HG03064 (cell line): ENCODE measurements around the gene HRAS.
A peak's percentile ranks its signal among the peaks of the same experiment; 100 is the strongest.

ENCODE experiments used
- ATAC-seq: cut with Tn5 transposase; IDR thresholded peaks from one replicate; pipeline ENCODE4 v1.9.1; 2021; ENCODE audit warnings: low read depth; ENCODE audit not compliant: unreplicated experiment

The HRAS gene

GRCh38 chr11:554428-555226 is 19.3 kb upstream of the HRAS start:
- ATAC-seq = no peak

GRCh38 chr11:553988-554340 is 18.6 kb upstream of the HRAS start:
- no peak for ATAC-seq

GRCh38 chr11:553083-553987 is 18.0 kb upstream of the HRAS start:
- ATAC-seq = no peak

GRCh38 chr11:551596-551995 is 16.2 kb upstream of the HRAS start:
- no peak for ATAC-seq

- ATAC-seq = no peak
Observed at GRCh38 chr11:551131-551530, 15.8 kb upstream of the HRAS start.

- no peak for ATAC-seq
Observed at GRCh38 chr11:550746-551085, 15.3 kb upstream of the HRAS start.

- no peak for ATAC-seq
Observed at GRCh38 chr11:550021-550745, 14.8 kb upstream of the HRAS start.

GRCh38 chr11:548700-549603 is 13.6 kb upstream of the HRAS start:
- ATAC-seq = no peak

GRCh38 chr11:545171-545570 is 9.8 kb upstream of the HRAS start:
- no peak for ATAC-seq

GRCh38 chr11:544817-545166 is 9.4 kb upstream of the HRAS start:
- no peak for ATAC-seq

GRCh38 chr11:541433-541885 is 6.1 kb upstream of the HRAS start:
- ATAC-seq = no peak

GRCh38 chr11:540583-541432 is 5.4 kb upstream of the HRAS start:
- no peak for ATAC-seq

GRCh38 chr11:539971-540481 is 4.7 kb upstream of the HRAS start:
- ATAC-seq = no peak

GRCh38 chr11:538431-539051 is 3.2 kb upstream of the HRAS start:
- ATAC-seq = no peak

GRCh38 chr11:537622-538430 is 2.5 kb upstream of the HRAS start:
- ATAC-seq = no peak

GRCh38 chr11:536841-537621 is 1.7 kb upstream of the HRAS start, which contains the start of gene LRRC56:
Gene LRRC56, plus strand, starts transcription at chr11:537527. Its CDS starts 3,158 bp downstream, at chr11:540685.
- ATAC-seq = no peak

- peak; percentile 6 for ATAC-seq
Observed at GRCh38 chr11:535210-535518, 212 bp downstream of the HRAS start.
